Measurements from ENCODE around the gene PMM2. TPM values are rescaled to one million over a fixed set of nuclear protein-coding genes. Genes with fewer than 3 reads are reported as not detected.

PMM2 gene
- total and polyA plus RNA-seq, 9 of the 15 experiments (the other 6 are each of a cell fraction or from before 2014, with no cell fraction given): 5.6 to 42.7 (median 25.9) TPM

DNA sequence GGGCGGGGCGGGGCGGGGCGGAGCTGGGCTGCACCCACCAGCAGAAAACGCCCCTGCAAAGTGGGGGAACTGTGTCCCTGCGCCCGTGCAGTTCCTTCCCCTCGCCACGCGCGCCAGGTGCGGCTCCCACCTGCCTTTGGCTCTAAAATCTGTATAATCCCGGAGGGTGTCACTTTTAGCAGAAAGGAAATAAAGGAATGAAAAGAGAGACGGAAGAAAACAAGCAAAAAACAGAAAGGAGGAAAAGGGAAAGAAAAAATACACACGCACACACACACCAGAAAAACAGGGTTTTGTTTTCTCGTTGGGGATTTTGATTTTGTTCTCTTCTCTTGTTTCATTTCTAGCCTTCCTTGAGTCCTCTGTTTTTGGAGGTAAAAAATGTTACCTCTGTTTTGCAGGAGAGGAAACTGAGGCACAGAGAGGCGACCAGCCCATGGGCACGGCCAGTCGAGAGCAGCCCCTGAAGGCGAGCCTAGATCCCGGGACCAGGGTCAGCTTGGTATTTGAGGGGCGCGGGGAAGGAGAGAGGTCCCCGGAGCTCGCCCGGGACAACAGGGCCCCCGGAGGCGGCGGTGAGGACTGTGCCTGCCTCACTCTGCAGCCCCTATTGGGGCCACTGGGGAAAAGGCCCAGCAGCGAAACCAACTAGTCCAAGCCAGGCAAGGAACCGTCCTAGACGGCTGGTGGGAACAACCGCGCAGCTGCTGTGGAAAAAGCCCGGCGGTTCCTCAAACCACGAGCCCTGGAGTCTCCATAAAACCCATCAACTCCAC lies 71.8 kb downstream of the PMM2 start (continued):
- TF ChIP-seq, protein P1, sequence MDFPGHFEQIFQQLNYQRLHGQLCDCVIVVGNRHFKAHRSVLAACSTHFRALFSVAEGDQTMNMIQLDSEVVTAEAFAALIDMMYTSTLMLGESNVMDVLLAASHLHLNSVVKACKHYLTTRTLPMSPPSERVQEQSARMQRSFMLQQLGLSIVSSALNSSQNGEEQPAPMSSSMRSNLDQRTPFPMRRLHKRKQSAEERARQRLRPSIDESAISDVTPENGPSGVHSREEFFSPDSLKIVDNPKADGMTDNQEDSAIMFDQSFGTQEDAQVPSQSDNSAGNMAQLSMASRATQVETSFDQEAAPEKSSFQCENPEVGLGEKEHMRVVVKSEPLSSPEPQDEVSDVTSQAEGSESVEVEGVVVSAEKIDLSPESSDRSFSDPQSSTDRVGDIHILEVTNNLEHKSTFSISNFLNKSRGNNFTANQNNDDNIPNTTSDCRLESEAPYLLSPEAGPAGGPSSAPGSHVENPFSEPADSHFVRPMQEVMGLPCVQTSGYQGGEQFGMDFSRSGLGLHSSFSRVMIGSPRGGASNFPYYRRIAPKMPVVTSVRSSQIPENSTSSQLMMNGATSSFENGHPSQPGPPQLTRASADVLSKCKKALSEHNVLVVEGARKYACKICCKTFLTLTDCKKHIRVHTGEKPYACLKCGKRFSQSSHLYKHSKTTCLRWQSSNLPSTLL (IDR thresholded peaks at IDR 0.05): no peak
- TF ChIP-seq TOE1 (IDR thresholded peaks at IDR 0.05; ENCODE audit: borderline replicate concordance) (no peak), TOE1 (CRISPR knock-in tag; IDR thresholded peaks at IDR 0.05; ENCODE audit: borderline replicate concordance, low read depth) (no peak), CBX2 (IDR thresholded peaks at IDR 0.05; ENCODE audit: insufficient read depth, low read length, poor library complexity, severe bottlenecking) (no peak), CTBP1 (IDR thresholded peaks at IDR 0.05; ENCODE audit: borderline replicate concordance) (no peak), MITF (IDR thresholded peaks at IDR 0.05) (no peak), FOXJ3 (CRISPR knock-in tag; IDR thresholded peaks at IDR 0.05) (no peak), ESRRA (IDR thresholded peaks at IDR 0.05; ENCODE audit: borderline replicate concordance, low read depth) (no peak), RBFOX2 (IDR thresholded peaks at IDR 0.05; ENCODE audit: low read depth, low read length) (no peak), CHCHD3 (CRISPR knock-in tag; IDR thresholded peaks at IDR 0.05) (no peak), ILF3 (IDR thresholded peaks at IDR 0.05; ENCODE audit: borderline replicate concordance) (no peak), SRSF7 (optimal IDR thresholded peaks at IDR 0.05; ENCODE audit: low read depth, low read length) (no peak), ZNF830 (CRISPR knock-in tag; IDR thresholded peaks at IDR 0.05) (no peak)
- TF ChIP-seq, protein P2, sequence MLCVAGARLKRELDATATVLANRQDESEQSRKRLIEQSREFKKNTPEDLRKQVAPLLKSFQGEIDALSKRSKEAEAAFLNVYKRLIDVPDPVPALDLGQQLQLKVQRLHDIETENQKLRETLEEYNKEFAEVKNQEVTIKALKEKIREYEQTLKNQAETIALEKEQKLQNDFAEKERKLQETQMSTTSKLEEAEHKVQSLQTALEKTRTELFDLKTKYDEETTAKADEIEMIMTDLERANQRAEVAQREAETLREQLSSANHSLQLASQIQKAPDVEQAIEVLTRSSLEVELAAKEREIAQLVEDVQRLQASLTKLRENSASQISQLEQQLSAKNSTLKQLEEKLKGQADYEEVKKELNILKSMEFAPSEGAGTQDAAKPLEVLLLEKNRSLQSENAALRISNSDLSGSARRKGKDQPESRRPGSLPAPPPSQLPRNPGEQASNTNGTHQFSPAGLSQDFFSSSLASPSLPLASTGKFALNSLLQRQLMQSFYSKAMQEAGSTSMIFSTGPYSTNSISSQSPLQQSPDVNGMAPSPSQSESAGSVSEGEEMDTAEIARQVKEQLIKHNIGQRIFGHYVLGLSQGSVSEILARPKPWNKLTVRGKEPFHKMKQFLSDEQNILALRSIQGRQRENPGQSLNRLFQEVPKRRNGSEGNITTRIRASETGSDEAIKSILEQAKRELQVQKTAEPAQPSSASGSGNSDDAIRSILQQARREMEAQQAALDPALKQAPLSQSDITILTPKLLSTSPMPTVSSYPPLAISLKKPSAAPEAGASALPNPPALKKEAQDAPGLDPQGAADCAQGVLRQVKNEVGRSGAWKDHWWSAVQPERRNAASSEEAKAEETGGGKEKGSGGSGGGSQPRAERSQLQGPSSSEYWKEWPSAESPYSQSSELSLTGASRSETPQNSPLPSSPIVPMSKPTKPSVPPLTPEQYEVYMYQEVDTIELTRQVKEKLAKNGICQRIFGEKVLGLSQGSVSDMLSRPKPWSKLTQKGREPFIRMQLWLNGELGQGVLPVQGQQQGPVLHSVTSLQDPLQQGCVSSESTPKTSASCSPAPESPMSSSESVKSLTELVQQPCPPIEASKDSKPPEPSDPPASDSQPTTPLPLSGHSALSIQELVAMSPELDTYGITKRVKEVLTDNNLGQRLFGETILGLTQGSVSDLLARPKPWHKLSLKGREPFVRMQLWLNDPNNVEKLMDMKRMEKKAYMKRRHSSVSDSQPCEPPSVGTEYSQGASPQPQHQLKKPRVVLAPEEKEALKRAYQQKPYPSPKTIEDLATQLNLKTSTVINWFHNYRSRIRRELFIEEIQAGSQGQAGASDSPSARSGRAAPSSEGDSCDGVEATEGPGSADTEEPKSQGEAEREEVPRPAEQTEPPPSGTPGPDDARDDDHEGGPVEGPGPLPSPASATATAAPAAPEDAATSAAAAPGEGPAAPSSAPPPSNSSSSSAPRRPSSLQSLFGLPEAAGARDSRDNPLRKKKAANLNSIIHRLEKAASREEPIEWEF (CRISPR knock-in tag; IDR thresholded peaks at IDR 0.05): no peak
- TF ChIP-seq, protein P3, sequence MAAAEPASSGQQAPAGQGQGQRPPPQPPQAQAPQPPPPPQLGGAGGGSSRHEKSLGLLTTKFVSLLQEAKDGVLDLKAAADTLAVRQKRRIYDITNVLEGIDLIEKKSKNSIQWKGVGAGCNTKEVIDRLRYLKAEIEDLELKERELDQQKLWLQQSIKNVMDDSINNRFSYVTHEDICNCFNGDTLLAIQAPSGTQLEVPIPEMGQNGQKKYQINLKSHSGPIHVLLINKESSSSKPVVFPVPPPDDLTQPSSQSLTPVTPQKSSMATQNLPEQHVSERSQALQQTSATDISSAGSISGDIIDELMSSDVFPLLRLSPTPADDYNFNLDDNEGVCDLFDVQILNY (CRISPR knock-in tag; IDR thresholded peaks at IDR 0.05): no peak
- TF ChIP-seq, protein P4, sequence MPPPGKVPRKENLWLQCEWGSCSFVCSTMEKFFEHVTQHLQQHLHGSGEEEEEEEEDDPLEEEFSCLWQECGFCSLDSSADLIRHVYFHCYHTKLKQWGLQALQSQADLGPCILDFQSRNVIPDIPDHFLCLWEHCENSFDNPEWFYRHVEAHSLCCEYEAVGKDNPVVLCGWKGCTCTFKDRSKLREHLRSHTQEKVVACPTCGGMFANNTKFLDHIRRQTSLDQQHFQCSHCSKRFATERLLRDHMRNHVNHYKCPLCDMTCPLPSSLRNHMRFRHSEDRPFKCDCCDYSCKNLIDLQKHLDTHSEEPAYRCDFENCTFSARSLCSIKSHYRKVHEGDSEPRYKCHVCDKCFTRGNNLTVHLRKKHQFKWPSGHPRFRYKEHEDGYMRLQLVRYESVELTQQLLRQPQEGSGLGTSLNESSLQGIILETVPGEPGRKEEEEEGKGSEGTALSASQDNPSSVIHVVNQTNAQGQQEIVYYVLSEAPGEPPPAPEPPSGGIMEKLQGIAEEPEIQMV (tag; conservative IDR thresholded peaks at IDR 0.05; ENCODE audit: low read depth): no peak

All from K562 (cell line).